ENCODE data around the gene SLC6A19.
"Not testable (repeated sequence)": the region's sequence is repeated elsewhere in the genome, so short reads cannot be mapped to it uniquely, and the experiment has no call there.

Gene SLC6A19

GRCh38 chr5:1226231-1226630 lies 24.8 kb downstream of the SLC6A19 start:
- no peak for DNase-seq

DNA sequence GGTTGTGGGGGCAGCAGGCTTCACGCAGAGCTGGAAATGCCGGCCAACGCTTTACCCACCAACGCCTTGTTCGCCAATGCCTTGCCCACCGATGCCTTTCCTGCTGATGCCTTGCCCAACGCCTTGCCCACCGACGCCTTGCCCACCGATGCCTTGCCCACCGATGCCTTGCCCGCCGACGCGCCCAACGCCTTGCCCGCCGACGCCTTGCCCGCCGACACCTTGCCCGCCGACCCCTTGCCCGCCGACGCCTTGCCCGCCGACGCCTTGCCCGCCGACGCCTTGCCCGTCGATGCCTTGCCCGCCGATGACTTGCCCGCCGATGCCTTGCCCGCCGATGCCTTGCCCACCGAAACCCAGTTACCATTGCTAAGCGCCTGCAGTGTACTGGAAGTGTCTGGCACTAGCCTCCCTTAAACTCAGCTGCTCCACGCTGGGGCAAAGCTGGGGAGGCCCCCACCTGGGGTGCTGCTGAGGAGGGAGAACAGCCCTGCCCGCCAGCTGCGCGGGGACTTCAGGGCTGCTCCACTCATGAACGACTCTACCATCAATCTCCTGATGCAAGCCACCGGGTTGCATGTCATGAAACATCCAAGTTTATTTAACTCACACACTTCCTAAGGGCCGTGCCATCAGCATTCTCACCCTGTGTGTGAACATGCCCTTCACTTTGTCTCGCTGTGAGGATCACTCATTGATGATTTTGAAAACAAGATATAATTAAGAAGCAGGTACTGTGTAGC lies 25.6 kb downstream of the SLC6A19 start:
- DNase-seq: no peak

DNA sequence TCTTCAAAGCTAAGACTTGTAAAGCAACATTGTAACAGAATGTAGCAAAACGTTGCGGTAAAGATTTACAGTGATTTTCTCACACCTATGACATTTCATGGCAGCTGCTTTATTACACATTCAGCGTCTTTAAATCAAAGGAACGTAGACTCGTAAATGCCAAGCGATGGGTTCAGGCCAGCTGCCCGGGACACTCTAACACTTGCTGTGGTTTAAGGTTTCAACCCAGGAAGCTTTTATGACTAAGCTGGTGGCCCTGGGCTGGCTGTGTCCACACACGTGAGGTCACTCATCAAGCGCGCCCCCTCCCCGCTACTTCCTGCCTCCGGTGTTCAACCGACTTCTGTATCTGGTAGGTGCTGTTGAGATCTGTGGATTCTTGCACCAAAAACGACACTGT lies 26.3 kb downstream of the SLC6A19 start:
- DNase-seq: no peak

GRCh38 chr5:1228120-1228519 lies 26.7 kb downstream of the SLC6A19 start:
- DNase-seq: no peak

- not testable (repeated sequence) for DNase-seq
Observed at GRCh38 chr5:1229023-1229422, 27.6 kb downstream of the SLC6A19 start.

GRCh38 chr5:1229822-1230221 lies 28.4 kb downstream of the SLC6A19 start:
- no peak for DNase-seq

- no peak for DNase-seq
Observed at GRCh38 chr5:1230551-1230950, 29.2 kb downstream of the SLC6A19 start.

DNA sequence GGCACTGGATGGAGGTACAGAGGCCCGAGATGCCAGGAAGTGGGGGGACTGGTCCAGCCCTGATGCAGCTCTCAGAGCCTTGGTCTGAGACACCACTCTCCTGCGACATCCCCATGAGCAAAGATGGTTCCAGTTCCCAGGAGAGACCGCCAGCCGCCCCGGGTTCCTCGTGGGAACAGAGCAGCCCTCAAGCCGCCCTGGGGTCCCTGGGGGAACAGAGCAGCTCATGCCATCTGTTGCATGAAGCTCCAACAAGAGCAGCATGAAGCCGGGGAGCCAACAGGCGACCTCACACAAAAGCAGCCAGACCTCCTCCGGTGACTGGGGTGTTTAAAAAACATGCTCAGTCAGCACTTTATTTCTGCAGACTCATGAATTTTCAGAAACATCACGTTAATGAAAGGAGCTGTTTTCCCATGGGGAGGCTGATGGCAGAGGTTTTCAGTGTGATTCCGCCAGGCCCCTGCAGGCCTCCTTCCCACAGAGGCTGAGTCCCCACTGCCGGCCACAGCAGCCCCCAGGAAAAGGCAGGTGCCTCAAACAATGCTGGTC lies 30.0 kb downstream of the SLC6A19 start:
- DNase-seq: no peak

DNA sequence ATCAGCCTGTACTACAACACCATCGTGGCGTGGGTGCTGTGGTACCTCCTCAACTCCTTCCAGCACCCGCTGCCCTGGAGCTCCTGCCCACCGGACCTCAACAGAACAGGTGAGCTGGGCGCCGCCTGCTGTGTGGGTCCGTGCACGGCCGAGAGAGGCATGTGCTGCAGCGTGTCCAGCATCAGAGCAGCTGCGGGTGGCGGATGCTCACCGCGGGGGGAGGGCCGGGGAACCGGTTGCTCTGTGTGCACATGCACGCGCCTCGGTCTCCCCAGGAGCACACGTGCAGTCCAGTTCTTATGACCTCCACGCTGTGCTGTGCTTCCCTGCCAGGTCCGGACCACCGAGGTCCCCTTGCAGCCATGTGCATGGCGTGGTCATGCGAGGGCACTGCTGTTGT lies 31.4 kb downstream of the SLC6A19 start:
- DNase-seq: no peak

DNA sequence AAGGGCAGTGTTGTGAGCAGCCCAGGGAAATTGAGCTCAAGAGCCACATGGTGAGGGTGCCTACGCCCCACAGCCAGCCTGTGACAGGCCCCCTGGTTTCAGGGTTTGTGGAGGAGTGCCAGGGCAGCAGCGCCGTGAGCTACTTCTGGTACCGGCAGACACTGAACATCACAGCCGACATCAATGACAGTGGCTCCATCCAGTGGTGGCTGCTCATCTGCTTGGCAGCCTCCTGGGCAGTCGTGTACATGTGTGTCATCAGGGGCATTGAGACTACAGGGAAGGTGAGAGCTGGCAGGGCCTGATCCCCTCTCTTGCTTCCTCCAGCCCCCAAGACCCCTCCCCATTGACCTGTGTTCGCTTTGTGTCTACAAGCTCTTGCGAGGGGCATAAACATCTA lies 34.0 kb downstream of the SLC6A19 start:
- DNase-seq: no peak

GRCh38 chr5:1235838-1236237 lies 34.4 kb downstream of the SLC6A19 start:
- DNase-seq: no peak

DNA sequence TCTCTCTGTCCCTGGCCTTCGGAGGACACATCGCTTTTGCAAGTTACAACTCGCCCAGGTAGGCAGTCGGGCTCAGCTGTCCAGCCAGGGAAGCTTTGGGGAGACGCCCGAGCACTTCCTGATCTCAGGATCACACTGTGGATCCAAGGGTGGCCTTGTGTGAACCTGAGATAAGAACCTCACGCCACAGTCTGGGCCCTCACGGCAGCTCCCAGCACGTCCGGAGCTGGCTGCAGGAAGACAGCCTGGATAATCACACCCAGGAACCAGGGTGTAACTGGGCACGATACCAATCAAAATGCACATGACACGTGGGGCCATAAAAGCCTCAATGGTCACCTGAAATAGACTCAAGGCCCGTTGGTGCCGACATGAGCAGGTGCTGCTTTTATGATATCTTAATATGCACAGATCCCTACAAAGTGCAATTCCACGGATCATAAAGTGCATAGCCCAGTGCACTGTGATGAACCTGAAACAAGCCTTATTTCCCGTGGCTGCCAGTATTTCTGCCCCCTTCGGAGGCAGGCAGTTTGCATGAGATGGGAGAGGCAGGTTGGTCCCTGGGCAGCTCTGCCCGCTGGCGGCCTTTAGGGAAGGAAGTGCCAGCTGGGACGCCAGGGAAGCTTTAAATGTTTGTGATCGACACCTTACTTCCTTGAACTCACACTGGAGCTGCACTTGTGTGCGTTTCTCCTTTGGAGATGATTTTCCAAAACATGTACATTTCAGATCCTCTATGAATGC lies 38.3 kb downstream of the SLC6A19 start:
- DNase-seq: no peak

GRCh38 chr5:1240496-1241260 lies 39.3 kb downstream of the SLC6A19 start:
- no peak for DNase-seq

GRCh38 chr5:1241509-1242080 lies 40.2 kb downstream of the SLC6A19 start:
- DNase-seq: no peak

- DNase-seq: no peak
Observed at GRCh38 chr5:1242733-1243486, 41.5 kb downstream of the SLC6A19 start.

DNA sequence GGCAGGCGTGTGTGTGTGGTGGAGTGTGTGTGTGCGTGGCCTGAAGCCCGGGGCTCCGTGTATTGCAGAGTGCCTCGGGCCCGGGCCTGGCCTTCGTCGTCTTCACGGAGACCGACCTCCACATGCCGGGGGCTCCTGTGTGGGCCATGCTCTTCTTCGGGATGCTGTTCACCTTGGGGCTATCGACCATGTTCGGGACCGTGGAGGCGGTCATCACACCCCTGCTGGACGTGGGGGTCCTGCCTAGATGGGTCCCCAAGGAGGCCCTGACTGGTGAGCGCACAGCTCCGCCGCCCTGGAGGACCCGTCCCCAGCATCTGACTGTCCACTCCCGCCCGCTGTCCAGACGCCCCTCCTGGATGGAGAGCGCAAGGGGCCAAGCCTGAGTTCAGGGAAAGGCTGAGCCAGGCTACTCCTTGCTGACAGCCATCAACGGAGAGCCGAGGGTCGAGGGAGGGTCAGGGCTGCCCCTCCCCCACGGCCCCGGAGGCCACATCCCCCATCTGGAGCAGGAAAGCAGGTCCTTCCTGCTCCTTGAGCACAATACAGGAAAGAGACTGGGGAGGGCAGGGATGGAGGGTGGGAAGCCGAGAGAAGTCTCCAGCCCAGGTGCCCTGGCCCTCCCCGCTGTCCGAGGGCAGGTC lies 42.2 kb downstream of the SLC6A19 start:
- DNase-seq: no peak

DNA sequence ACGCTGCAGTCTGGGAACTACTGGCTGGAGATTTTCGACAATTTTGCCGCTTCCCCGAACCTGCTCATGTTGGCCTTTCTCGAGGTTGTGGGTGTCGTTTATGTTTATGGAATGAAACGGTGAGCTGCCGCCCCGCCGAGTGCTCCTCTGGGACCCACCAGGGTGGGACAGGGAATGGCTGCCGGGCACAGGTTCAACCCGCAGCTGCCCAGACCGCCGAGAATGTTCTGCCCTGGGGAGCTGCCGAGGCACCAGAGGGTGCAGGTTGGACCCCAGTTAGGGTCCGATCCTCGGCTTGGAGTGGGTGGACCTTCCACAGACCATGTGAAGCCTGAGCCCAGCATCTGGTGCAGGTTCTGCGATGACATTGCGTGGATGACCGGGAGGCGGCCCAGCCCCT lies 42.9 kb downstream of the SLC6A19 start:
- no peak for DNase-seq

DNA sequence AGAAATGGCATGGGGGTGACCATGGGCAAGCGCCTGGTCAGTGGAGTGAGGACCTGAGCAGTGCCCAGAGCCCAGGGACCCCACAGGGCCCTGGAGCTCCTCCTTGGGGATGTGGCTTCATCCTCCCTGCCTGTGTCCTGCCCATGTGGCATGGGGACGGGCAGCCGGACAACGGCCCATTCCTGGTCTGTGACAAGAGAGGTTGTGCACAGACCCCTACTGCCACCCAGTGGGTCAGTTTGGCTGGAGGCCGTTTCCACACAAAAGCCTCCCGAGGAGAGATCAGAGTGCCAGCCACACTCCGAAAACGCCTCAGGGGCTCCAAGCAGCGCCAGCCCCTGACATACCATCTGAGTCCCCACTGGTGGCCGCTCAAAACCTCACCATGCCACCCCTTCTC lies 43.6 kb downstream of the SLC6A19 start:
- DNase-seq: no peak

- DNase-seq: no peak
Observed at GRCh38 chr5:1245905-1246576, 44.6 kb downstream of the SLC6A19 start.

DNA sequence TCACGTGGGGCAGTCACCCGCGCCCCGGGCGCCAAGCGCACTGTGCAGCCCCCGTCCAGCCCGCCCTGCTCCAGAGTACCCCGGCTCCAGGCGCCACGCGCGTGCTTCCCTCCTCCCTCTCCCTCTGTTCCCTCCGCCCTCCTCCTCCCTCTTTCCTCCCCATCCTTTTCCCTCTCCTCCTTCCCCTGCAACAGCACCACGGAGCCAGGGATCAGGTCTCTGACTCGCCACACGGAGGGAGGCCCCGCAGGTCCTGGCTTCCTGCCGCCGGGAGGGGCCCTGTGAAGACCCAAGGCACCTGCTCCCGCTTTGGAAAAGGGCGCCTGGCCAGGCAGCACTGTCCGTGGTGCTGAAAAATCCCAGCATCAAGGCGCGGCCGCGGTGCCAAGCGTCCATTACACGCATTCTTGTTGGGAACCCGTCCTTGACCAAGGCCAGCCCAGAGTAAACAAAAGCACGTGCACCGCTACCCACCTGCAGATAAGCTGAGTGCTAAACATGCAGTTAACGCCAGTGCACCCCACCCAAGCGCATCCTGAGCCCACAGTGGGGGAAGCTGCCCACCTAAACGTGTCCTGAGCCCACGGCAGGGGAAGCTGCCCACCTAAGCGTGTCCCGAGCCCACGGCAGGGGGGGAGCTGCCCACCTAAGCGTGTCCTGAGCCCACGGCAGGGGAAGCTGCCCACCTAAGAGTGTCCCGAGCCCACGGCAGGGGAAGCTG lies 45.5 kb downstream of the SLC6A19 start:
- DNase-seq: peak; percentile 8

- DNase-seq: no peak
Observed at GRCh38 chr5:1247811-1248210, 46.4 kb downstream of the SLC6A19 start.

All from fibroblast of upper back skin (primary cell).